ENCODE measurements around the gene SLC24A4. TPM values are rescaled to one million over a fixed set of nuclear protein-coding genes. Genes with fewer than 3 reads are reported as not detected.
"Not testable (repeated sequence)": the region's sequence is repeated elsewhere in the genome, so short reads cannot be mapped to it uniquely, and the experiment has no call there.

SLC24A4 gene
- polyA plus RNA-seq, 1 donor, result 0.54 TPM

DNA sequence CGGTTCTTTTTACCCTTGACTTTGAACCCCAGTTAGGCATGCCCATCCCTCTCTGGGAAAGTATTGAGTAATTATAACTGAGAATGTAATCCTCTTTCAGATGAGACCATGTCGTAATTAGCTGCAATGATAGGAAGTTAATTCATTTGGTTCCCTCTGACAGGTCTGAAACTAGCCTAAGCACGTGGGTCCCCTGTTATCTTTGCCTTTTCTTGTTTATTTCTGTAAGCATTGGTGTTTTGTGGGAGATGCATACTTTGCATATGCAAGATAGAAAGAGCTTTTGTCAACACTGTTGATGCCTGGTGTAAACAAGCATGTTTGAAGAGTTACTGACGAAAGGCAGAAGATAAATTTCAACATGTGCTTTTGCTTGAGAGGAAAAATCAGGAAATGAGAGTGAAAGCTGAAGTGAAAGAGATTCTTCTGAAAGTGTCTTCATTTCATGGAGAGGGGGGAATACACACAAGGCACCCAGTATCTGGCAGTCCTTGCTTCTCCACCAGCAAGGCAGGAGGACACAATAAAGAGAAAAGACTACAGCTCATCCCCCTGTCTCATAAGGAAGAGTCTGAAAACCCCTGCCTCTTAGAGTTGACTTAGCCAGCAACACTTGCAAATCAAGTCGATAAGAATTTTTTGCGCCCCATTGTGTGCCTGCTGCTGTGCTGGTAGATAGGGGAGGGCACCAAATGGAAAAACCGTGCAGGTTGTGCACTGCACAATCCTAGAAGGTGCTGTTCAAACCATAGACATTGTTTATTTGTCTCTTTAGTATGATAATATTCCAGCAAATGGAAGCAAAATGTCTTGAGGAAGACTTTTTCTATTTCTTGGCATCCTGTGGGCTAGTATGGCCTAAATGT is 77.8 kb downstream of the SLC24A4 start:
- Histone ChIP-seq H3K9me3 (ENCODE audit: control insufficient read depth, low read depth, low read length) (no peaks in the 10 kb centered on the region), H3K4me1 (ENCODE audit: control insufficient read depth, insufficient read depth, low read length) (no peaks in the 10 kb centered on the region), H3K27ac (ENCODE audit: low read length) (no peak overlapping the region), H3K4me3 (ENCODE audit: low read length) (no peak overlapping the region), H3K27me3 (ENCODE audit: control insufficient read depth, insufficient read depth, low read length) (peaks cover 5% of the 10 kb centered on the region), H3K36me3 (ENCODE audit: control insufficient read depth, insufficient read depth, low read length) (no peaks in the 10 kb centered on the region)
- no peak for DNase-seq
- no CpG with 5 or more reads among the region's 7 CpGs for WGBS (ENCODE audit: insufficient coverage, low lambda C conversion rate)

GRCh38 chr14:92401561-92401960 is 78.6 kb downstream of the SLC24A4 start:
- DNase-seq, result no peak
- no peak overlapping the region for H3K4me3 ChIP-seq (ENCODE audit: low read length)
- H3K9me3 ChIP-seq (ENCODE audit: control insufficient read depth, low read depth, low read length), result no peaks in the 10 kb centered on the region
- H3K36me3 ChIP-seq (ENCODE audit: control insufficient read depth, insufficient read depth, low read length), result no peaks in the 10 kb centered on the region
- WGBS (ENCODE audit: insufficient coverage, low lambda C conversion rate), result 0% methylated on average over 1 of the region's 3 CpGs
- H3K4me1 ChIP-seq (ENCODE audit: control insufficient read depth, insufficient read depth, low read length), result no peaks in the 10 kb centered on the region
- H3K27me3 ChIP-seq (ENCODE audit: control insufficient read depth, insufficient read depth, low read length), result peaks cover 5% of the 10 kb centered on the region
- H3K27ac ChIP-seq (ENCODE audit: low read length), result no peak overlapping the region

DNA sequence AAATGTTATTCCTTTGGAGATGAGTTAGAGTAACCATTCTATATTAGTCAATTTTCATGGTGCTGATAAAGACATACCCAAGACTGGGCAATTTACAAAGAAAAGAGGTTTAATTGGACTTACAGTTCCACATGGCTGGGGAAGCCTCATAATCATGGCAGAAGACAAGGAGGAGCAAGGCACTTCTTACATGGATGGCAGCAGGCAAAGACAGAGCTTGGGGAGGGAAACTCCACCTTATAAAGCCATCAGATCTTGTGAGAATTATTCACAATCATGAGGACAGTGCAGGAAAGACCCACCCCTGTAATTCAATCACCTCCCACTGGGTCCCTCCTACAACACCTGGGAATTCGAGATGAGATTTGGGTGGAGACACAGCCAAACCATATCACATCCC is 79.5 kb downstream of the SLC24A4 start:
- H3K4me3 ChIP-seq (ENCODE audit: low read length); H3K9me3 ChIP-seq (ENCODE audit: control insufficient read depth, low read depth, low read length); H3K36me3 ChIP-seq (ENCODE audit: control insufficient read depth, insufficient read depth, low read length); DNase-seq; H3K27me3 ChIP-seq (ENCODE audit: control insufficient read depth, insufficient read depth, low read length); H3K27ac ChIP-seq (ENCODE audit: low read length); H3K4me1 ChIP-seq (ENCODE audit: control insufficient read depth, insufficient read depth, low read length): not testable (repeated sequence)
- WGBS (ENCODE audit: insufficient coverage, low lambda C conversion rate), result no CpG with 5 or more reads among the region's 1 CpG

DNA sequence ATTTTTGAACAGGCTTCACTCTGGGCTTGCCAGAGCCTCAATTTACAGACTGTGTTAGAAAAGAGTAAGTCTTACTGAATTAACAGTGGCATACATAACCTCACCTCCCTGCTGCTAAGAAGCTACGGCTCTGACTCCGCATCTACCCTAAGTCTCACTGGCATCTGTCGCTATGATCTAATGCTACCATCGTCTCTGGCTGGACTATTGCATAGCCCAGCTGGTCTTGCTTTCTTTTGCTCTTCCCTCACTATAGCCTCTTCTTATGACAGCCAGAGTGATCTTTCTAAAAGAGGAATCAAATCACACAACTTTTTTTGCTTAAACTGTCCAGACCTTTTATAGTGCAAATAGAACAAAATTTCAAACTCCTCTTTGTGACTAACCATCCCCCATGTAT is 81.1 kb downstream of the SLC24A4 start:
- Histone ChIP-seq H3K27ac (ENCODE audit: low read length) (no peak overlapping the region), H3K9me3 (ENCODE audit: control insufficient read depth, low read depth, low read length) (no peaks in the 10 kb centered on the region), H3K4me1 (ENCODE audit: control insufficient read depth, insufficient read depth, low read length) (peaks cover 2% of the 10 kb centered on the region), H3K27me3 (ENCODE audit: control insufficient read depth, insufficient read depth, low read length) (no peaks in the 10 kb centered on the region), H3K36me3 (ENCODE audit: control insufficient read depth, insufficient read depth, low read length) (no peaks in the 10 kb centered on the region), H3K4me3 (ENCODE audit: low read length) (no peak overlapping the region)
- WGBS (ENCODE audit: insufficient coverage, low lambda C conversion rate), result 90% methylated on average over 2 of the region's 4 CpGs
- no peak for DNase-seq

DNA sequence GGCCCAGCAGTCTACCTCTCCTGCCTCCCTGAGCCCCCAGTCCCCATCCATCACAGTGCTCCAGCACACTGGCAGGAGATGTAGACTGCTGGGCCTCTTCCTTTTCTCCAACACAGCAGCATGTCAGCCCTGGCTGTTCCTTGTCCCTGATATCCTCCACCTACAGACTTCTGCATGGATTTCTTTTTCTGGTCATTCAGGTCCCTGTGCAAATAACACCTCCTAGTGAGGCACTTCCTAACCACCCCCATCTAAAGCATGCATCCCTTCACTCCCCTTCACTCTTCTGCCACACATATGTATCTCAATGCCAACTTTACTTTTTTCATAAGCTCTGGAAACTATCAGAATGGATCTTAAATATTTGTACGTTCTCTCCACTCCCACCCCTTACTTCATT is 81.5 kb downstream of the SLC24A4 start:
- peaks cover 2% of the 10 kb centered on the region for H3K4me1 ChIP-seq (ENCODE audit: control insufficient read depth, insufficient read depth, low read length)
- H3K36me3 ChIP-seq (ENCODE audit: control insufficient read depth, insufficient read depth, low read length), result no peaks in the 10 kb centered on the region
- no peak overlapping the region for H3K27ac ChIP-seq (ENCODE audit: low read length)
- no peaks in the 10 kb centered on the region for H3K9me3 ChIP-seq (ENCODE audit: control insufficient read depth, low read depth, low read length)
- 71% methylated on average over 1 of the region's 1 CpG for WGBS (ENCODE audit: insufficient coverage, low lambda C conversion rate)
- DNase-seq, result no peak
- H3K4me3 ChIP-seq (ENCODE audit: low read length), result no peak overlapping the region
- H3K27me3 ChIP-seq (ENCODE audit: control insufficient read depth, insufficient read depth, low read length), result no peaks in the 10 kb centered on the region

GRCh38 chr14:92404938-92405337 is 82.0 kb downstream of the SLC24A4 start:
- Histone ChIP-seq H3K4me1 (ENCODE audit: control insufficient read depth, insufficient read depth, low read length) (peaks cover 2% of the 10 kb centered on the region), H3K4me3 (ENCODE audit: low read length) (no peak overlapping the region), H3K27ac (ENCODE audit: low read length) (no peak overlapping the region), H3K36me3 (ENCODE audit: control insufficient read depth, insufficient read depth, low read length) (no peaks in the 10 kb centered on the region), H3K9me3 (ENCODE audit: control insufficient read depth, low read depth, low read length) (no peaks in the 10 kb centered on the region), H3K27me3 (ENCODE audit: control insufficient read depth, insufficient read depth, low read length) (no peaks in the 10 kb centered on the region)
- no peak for DNase-seq
- WGBS (ENCODE audit: insufficient coverage, low lambda C conversion rate), result no CpG with 5 or more reads among the region's 2 CpGs

GRCh38 chr14:92407410-92407809 is 84.4 kb downstream of the SLC24A4 start:
- H3K27ac ChIP-seq (ENCODE audit: low read length), result no peak overlapping the region

DNA sequence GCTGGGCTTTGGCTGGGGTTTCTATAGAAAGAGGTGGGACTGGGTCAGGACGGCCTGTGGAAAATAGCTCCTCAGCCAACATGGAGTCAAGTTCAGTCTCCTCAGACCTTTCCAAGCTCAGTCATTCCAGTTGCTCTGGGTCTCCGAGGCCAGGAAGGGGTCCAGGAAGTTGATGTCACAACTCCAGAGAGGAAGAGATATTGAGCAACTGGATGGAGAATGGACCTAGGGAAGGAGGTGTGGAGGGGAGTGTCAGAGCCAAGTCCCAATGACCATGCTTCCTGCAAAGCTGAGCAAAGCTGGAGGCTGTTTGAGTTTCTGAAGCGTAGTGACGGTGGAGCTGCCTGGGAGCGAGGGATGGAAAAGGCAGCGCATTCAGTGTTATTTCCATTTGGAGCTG is 86.1 kb downstream of the SLC24A4 start:
- Histone ChIP-seq H3K4me1 (ENCODE audit: control insufficient read depth, insufficient read depth, low read length) (peaks cover 2% of the 10 kb centered on the region), H3K27ac (ENCODE audit: low read length) (no peak overlapping the region), H3K4me3 (ENCODE audit: low read length) (no peak overlapping the region), H3K9me3 (ENCODE audit: control insufficient read depth, low read depth, low read length) (no peaks in the 10 kb centered on the region), H3K27me3 (ENCODE audit: control insufficient read depth, insufficient read depth, low read length) (no peaks in the 10 kb centered on the region), H3K36me3 (ENCODE audit: control insufficient read depth, insufficient read depth, low read length) (no peaks in the 10 kb centered on the region)
- peak in 1 of 2 donors; percentile 11 for DNase-seq
- WGBS (ENCODE audit: insufficient coverage, low lambda C conversion rate), result 80% methylated on average over 1 of the region's 6 CpGs

More at GRCh38 chr14:92407410-92407809, 84.4 kb downstream of the SLC24A4 start:
- Histone ChIP-seq H3K9me3 (ENCODE audit: control insufficient read depth, low read depth, low read length) (no peaks in the 10 kb centered on the region), H3K4me3 (ENCODE audit: low read length) (no peak overlapping the region), H3K27me3 (ENCODE audit: control insufficient read depth, insufficient read depth, low read length) (no peaks in the 10 kb centered on the region), H3K4me1 (ENCODE audit: control insufficient read depth, insufficient read depth, low read length) (peaks cover 2% of the 10 kb centered on the region), H3K36me3 (ENCODE audit: control insufficient read depth, insufficient read depth, low read length) (no peaks in the 10 kb centered on the region)
- no peak for DNase-seq
- no CpG with 5 or more reads among the region's 1 CpG for WGBS (ENCODE audit: insufficient coverage, low lambda C conversion rate)

- Histone ChIP-seq H3K36me3 (ENCODE audit: control insufficient read depth, insufficient read depth, low read length) (no peaks in the 10 kb centered on the region), H3K4me1 (ENCODE audit: control insufficient read depth, insufficient read depth, low read length) (peaks cover 2% of the 10 kb centered on the region), H3K9me3 (ENCODE audit: control insufficient read depth, low read depth, low read length) (no peaks in the 10 kb centered on the region), H3K27ac (ENCODE audit: low read length) (no peak overlapping the region), H3K4me3 (ENCODE audit: low read length) (no peak overlapping the region), H3K27me3 (ENCODE audit: control insufficient read depth, insufficient read depth, low read length) (no peaks in the 10 kb centered on the region)
- DNase-seq, result no peak
- no CpG with 5 or more reads among the region's 4 CpGs for WGBS (ENCODE audit: insufficient coverage, low lambda C conversion rate)
These were observed 88.2 kb downstream of the SLC24A4 start for GRCh38 chr14:92411135-92411534.

GRCh38 chr14:92411941-92412340 is 89.0 kb downstream of the SLC24A4 start:
- no peaks in the 10 kb centered on the region for H3K36me3 ChIP-seq (ENCODE audit: control insufficient read depth, insufficient read depth, low read length)

DNA sequence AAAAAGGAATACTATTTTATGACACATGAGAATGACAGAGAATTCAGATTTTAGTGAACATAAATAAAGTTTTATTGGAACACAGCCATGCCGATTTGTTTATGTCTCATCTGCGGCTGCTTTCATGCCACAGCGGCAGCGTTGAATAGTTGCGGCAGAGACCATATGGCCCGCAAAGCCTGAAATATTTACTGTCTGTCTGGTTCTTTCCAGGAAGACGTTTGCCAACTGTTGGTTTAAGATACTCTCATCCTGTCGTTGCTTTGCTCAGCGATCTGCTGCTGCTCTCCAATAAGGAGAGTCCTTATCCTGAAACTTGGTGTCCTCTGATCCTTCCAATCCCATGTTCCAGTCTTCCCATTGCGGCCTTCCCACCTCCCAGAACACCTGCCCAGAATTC is 89.9 kb downstream of the SLC24A4 start:
- no peak overlapping the region for H3K4me3 ChIP-seq (ENCODE audit: low read length)
- no peak for DNase-seq
- no peaks in the 10 kb centered on the region for H3K9me3 ChIP-seq (ENCODE audit: control insufficient read depth, low read depth, low read length)
- 80% methylated on average over 2 of the region's 10 CpGs for WGBS (ENCODE audit: insufficient coverage, low lambda C conversion rate)
- peaks cover 2% of the 10 kb centered on the region for H3K4me1 ChIP-seq (ENCODE audit: control insufficient read depth, insufficient read depth, low read length)
- H3K27ac ChIP-seq (ENCODE audit: low read length), result no peak overlapping the region
- H3K27me3 ChIP-seq (ENCODE audit: control insufficient read depth, insufficient read depth, low read length), result peaks cover 1% of the 10 kb centered on the region
- no peaks in the 10 kb centered on the region for H3K36me3 ChIP-seq (ENCODE audit: control insufficient read depth, insufficient read depth, low read length)

More at GRCh38 chr14:92411941-92412340, 89.0 kb downstream of the SLC24A4 start:
- H3K9me3 ChIP-seq (ENCODE audit: control insufficient read depth, low read depth, low read length), result no peaks in the 10 kb centered on the region
- no peak for DNase-seq
- peaks cover 2% of the 10 kb centered on the region for H3K4me1 ChIP-seq (ENCODE audit: control insufficient read depth, insufficient read depth, low read length)
- H3K4me3 ChIP-seq (ENCODE audit: low read length), result no peak overlapping the region
- H3K27ac ChIP-seq (ENCODE audit: low read length), result no peak overlapping the region
- H3K27me3 ChIP-seq (ENCODE audit: control insufficient read depth, insufficient read depth, low read length), result no peaks in the 10 kb centered on the region
- no CpG with 5 or more reads among the region's 7 CpGs for WGBS (ENCODE audit: insufficient coverage, low lambda C conversion rate)
